HG02852 (cell line): ENCODE measurements around the gene FBXL2.
"Not testable (repeated sequence)": the region's sequence is repeated elsewhere in the genome, so short reads cannot be mapped to it uniquely, and the experiment has no call there.

Experiments
- ATAC-seq: cut with Tn5 transposase; IDR thresholded peaks from one replicate; pipeline ENCODE4 v1.9.1; 2021; ENCODE audit warnings: mild to moderate bottlenecking, moderate library complexity; ENCODE audit not compliant: unreplicated experiment

The FBXL2 gene

DNA sequence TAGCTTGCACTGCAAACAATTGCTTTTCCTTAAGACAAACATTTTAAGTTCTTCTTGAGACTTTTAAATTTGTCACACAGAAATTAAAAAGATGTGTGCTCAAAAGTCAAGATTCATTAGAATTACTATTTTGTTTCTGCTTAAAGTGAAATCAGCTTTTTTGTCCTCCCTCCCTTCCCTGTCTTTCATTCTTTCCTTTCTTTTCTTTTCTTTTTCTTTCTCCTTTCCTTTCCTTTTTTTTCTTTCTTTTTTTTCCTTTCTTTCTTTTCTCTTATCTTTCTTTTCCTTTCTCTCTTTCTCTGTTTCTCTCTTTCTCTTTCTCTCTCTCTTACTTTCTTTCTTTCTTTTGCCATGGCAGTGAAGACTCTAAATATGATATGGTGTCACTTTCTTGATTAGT is 37.8 kb downstream of the FBXL2 start:
- ATAC-seq = no peak

DNA sequence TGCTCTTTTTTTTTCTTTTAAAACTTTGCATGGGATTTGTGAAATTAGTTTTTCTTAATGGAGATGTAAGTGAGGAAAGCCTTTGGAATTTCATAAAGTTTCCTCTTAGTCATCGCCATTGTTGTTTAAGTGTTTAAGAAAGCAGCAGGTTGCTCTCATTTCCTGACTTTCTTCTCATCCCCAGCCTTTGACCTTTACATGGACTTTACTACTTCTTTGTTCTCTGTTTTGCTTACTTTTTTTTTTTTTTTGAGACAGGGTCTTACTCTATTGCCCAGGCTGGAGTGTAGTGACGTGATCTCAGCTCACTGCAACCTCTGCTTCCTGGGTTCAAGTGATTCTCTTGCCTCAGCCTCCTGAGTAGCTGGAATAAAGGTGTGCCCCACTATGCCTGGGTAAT is 38.6 kb downstream of the FBXL2 start:
- no peak for ATAC-seq

DNA sequence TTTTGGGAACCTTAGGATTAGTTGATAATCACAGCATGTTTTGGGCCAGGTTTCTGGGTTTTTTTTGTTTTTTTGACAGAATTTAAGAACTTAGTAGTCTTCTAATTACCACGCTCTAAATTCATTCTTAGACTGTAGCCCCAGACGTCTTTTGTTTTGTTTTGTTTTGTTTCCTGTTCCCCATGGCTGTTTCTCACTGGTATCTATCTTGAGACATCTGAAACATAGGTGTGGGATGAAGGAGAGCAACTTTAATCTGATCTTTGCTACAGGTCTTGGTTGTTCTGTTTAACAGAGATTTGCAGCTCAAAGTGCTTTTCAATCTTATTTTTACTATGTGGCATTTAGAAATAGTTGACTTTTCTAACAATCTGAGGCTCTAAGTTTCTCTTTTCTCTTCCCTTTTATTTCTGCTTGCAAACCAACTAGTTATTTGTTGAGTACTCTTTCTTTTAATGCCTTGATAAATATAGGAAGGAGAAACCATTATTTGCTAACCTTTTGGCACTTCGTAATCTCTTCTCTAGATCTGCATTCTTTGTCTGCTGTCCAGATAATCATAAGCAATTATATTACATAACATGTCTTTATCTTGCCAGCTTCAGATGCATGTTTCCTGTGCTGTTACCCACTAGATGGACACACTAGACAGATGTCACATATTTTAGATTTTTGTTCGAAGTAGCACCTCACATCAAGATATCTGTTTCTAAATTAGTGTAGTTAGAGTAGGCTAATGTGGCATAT is 40.9 kb downstream of the FBXL2 start:
- ATAC-seq = no peak

DNA sequence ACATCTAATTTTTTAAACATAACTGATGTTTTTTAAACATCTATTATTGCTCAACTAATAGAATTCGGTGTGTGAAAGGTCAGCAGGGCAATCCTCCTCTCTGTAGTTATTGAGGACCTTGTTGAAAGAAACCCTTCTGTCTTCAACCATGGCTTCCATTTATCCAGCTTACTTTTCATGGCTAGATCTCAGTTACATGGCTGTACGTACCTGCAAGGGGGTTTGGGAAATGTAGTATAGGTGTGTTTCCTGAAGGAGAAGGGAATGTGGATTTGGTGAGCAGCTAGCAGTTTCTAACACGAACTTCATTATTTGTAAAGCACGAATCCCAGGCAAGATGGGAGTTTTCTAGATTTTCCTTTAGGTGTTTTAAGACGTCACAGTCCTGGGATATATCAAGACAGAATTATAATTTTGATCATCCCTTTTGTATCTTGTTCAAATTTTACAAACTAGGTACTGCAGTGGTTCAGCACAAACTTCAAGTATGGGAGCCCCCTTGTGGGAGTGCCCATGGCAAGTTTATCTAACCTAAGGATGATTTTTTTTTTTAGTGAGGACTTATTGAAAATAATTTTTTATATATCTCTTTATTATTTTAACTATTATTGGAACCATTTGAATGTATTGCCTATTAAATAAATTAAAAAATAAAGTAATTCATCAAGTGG is 41.6 kb downstream of the FBXL2 start:
- no peak for ATAC-seq

DNA sequence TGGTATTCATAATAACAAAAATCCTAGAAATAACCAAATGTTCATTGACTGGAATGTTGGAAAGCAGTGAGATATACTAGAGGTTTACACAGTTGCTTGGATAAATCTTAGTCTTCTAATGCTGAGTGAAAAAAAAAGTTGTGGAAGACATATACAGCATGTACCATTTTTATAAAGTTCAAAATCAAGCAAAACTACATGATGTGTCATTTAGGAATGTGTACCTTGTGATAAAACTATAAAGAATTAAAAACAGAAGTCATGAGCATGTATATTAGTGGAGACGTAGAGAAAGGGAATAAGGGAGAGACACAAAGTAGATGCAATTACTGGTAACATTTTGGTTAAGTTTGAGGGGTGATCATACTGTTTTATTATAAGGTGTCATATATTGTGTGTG is 45.2 kb downstream of the FBXL2 start:
- no peak for ATAC-seq

DNA sequence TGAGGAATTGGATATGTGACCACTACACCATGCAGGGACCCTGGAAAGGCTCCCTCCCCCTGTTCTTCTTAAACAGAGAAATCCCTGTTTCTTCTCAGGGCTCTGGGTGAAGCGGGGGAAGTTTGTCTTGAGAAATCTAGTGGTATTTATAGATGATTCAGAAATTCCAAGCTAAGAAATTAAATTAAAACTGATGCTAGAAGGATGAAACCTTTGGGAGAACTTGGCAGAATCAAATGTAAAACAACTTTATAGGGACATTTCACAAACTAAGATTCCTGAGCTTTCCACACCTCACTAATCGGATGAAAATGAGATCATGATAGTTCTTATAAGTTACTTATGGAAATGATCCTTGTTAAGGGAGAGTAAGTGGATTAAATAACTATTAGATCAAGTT is 54.2 kb downstream of the FBXL2 start:
- no peak for ATAC-seq

DNA sequence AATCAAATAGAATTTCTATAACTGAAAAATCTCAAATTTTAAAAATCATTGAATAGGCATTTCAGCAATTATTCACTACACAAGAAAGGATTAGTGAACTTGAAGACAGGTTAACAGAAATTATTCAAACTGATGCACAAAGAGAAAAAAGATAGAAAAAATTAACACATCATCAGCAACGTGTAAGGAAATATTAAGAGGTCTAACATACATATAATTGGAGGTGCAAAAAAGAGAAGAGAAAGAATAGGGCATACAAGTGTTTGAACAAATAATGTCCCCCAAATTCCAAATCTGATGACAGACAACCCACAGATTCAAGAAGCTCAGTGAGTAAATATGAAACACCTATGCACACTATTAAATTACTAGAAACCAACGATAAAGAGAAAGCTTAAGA is 57.1 kb downstream of the FBXL2 start:
- ATAC-seq = no peak

DNA sequence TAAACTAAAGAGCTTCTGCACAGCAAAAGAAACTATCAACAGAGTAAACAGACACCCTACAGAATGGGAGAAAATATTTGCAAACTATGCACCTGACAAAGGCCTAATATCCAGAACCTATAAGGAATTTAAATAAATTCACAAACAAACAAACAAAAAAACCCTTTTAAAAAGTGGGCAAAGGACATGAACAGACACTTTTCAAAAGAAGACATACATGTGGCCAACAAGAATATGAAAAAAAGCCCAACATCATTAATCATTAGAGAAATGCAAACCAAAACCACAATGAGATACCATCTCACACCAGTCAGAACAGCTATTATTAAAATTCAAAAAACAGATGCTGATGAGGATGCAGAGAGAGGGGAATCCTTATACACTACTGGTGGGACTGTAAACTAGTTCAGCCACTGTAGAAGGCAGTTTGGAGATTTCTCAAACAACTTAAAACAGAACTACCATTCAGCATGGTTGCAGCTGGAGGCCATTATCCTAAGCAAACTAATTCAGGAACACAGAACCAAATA is 61.8 kb downstream of the FBXL2 start:
- not testable (repeated sequence) for ATAC-seq

DNA sequence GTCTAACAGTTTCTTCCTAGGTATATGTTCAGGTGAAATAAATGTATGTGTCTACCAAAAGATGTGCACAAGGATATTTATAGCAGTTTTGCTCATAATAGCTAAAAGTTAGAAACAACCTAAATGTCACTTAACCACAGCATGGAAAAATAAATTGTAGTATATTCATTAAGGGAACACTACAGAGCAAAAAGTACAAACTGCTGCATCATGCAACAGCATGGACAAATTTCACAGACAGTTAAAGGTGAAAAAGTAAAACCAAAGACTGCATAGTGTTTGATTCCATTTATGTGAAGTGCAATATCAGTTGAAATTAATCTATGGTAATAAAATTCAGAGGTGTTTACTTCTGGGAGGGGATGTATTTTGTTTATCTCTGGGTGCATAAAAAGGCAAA is 62.5 kb downstream of the FBXL2 start:
- ATAC-seq = no peak

DNA sequence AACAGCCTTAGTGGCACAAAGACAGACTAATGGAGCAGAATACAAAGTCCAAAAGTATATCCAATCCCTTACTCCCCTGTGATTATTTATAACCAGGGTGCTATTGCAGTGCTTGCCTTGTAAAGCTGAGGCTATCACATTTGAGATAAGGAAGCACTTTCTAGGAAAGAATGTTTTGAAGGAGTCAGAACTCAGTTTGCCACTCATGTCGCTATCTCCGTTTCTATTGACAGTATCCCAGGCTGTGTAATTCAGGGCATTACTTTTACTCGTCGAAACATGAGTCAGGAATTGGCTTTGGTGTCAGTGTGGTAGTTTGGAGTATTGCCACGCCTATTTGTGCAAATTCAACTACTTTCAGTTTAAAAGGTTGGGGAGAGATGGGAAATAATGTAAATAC is 78.4 kb downstream of the FBXL2 start:
- ATAC-seq = no peak

DNA sequence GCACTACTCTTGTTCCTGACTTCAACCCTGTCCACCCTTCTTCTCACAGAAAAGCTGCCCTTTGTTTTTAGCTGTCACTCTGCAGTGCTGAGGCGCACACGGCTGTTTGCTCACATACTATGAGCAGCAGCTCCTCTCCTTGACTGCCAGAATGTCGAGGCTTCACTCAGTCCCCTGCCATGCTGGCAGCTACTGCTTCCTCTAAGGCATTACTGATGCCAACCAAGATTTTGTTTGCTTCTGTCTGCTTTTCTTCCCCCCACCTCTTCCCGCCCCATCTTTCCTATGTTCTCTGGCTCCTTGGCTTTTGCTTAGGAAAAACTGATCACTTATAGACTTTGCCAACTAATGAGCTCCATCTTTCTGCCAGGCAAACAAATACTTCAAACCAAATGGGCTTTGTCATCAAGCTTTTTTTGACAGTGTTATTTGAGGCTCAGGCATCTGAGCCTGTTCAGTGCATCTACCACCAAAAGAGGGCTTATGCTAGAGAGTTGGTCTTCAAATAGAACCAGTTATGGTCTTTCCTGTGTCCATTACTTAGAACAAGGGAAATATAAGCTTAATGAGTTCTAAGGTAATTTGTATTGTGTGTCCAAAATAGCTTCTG is 81.0 kb downstream of the FBXL2 start:
- ATAC-seq = no peak

DNA sequence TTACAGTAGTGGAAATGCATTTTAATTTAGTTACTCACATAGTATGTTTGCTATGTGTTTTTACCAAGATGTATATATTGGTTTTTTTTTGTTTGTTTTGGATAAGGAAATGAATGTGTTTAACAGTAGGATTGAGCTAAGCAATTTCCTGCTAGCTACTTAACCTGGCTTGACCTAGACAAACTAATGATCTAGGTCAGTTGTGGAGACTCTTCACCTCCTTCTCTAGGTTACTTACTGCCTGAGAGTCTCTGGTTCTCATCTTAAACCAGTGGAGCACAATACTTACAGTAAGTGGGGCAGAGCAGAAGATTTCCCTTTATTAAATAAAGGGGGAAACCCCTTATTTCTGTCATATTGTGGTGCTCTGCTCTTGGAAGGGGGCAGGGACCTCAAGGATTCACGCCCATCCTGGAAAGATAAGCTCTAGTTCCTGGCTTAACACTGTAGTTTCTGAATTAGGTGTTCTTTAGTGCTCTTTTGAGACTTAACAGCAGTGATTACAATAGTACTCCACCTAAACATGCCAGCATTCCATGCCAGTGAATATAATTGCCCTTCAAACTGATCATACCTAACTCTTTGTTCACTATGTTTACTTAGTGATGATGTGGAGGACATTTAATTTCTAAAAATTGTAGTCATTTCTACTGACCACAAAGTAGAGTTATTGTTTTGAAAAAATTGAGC is 83.0 kb downstream of the FBXL2 start:
- no peak for ATAC-seq

DNA sequence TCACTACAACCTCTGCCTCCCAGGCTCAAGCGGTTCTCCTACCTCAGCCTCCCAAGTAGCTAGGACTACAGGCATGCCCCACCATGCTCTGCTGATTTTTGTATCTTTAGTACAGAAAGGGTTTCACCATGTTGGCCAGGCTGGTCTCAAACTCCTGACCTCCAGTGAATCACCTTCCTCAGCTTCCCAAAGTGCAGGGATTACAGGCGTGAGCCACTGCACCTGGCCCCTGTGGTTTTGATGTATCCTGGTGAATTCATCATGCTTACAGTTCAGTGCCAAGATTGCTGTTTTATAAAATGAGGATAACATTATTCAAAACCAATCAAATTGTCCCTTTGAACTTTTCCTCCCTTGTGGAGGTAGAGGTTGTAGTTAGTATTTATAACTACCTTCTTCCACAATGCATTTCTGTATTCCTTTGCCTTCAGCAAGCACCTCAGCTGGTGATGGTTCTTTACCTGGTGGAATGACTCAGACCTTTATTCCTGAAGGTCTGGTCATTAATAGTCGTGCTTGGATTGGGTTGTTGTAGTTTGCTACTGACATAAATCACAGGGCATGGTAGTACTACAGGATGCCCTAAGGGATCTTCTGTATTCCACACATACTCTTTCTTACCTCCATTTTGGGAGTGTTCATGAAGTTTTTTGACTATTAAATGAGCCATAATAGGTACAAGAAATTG is 86.0 kb downstream of the FBXL2 start:
- ATAC-seq = no peak

DNA sequence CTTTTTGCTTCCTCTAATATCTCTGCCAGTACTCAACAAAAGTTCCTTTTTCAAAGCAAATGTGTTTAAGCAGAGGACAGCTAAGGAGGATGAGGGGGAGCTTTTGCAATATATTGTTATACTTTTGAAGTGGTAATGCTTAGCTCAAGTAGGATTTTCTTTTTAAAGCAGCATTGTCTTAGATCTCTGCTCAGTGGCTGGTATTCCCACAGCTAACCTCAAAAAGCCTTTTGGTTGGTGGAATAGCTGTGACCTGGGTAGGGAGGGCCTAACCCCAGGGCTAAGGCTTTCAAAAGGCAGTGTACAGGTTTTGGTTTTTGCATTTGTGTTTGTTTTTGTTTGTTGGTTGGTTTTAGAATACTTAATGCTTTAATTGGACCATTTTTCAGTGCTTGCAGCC is 86.8 kb downstream of the FBXL2 start:
- no peak for ATAC-seq

DNA sequence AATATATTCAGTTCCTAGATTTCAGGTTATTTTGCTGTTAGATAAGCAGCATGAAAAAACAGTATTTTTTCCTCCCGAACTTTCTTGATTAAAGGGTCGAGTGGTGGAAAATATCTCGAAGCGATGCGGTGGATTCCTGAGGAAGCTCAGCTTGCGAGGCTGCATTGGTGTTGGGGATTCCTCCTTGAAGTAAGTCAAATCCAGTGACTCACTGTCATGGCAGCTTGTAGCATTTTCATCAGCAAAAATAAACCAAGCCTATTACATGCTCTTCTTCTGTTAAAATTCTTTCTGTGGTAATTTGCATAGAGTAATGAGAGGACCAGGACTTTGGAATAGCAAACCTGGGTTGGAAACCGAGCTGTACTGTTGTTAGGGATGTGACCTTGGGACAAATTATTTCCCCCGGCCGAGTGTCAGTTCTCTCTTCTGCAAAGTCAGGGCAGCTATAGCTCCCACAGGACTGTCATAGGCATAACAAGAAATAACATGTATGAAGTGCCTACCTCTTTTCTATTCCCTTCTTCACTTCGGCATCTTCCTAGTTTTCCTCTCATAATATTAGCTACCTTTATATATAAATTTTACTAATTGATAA is 87.4 kb downstream of the FBXL2 start:
- no peak for ATAC-seq

DNA sequence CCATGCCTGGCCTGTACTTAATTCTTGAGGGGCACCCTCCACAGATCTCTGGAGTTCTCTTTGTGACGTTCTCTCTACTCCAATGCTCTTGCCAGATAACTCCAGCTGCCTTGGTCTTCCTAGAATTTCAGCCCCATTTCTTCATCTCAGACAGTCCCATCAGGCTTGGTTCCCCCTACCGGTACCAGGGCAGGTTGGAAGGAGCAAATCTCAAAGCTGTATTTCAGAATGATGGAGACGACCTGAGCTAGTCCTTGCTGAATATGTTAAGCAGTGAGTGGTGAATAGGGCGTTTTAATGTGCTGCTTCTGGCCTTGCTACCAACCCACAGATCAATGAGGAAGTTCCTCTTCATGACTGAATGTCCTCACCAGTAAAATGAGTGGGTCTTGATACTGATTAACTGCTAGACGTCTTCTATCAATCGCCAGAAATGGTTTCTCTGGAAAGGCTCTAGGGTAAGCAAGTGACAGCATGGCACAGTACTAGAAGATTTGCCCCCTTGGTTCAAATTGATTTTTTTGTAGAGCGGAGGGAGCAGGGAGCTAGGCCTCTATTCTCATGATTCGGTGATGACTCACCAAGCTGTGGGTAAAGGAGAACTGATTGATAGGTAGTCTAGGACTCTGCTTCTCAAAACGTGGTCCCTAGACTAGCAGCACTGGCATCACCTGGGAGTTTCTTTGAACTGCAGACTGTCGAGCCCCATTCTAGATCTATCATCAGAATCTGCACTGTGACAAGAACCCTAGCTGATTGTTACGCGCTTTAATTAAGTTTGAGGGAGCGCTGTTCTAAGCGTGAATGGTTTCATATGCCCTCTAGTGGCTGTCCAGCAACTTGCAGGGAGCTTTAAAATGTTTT is 95.2 kb downstream of the FBXL2 start:
- ATAC-seq = no peak

DNA sequence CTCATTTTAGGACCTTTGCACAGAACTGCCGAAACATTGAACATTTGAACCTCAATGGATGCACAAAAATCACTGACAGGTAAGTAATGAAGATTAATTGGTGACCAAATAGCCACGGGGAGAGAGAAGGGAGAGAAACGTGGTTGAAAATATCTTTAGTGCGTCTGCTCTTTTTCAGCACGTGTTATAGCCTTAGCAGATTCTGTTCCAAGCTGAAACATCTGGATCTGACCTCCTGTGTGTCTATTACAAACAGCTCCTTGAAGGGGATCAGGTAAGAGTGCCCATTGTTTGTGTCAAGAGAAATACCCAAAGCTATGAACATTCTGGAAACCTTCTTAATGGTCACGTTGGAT is 95.8 kb downstream of the FBXL2 start:
- no peak for ATAC-seq

DNA sequence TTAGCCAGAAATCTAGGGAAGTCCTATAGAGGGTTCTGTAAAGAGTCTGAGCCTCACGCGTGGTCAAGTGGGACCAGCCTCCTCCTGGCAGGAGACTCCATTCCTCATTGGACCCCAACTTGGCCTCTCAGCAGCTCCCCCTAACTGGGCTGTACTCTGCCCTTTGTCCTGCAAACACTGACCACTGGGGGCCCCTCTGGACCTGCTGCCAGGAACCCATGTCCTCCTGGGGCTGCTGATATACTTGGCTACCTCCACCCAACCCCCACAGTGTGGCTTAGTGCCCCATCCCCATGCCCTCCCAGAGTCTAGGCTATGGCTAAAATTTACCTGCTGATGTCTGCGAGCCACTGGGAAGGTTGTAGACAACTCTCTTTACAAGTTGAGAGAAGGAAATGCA is 100.2 kb downstream of the FBXL2 start:
- no peak for ATAC-seq

DNA sequence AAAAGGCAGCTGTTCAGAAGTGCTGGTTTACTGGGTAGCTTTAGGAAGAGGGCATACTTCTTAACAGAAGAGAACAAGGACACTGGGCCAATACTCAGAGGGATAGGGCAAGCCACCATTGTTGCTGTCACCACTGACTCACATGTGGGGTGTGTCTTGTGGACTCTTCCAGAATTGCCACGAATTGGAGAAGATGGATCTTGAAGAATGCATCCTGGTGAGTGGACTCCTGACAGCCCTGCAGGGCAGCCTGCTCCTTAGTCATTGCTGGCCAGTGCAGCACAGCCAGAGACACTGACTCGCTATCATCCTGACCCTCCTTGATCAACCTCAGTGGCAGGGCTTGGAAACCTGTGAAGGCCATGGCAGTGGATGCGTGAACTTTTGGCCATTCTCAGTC is 100.7 kb downstream of the FBXL2 start:
- ATAC-seq = no peak

DNA sequence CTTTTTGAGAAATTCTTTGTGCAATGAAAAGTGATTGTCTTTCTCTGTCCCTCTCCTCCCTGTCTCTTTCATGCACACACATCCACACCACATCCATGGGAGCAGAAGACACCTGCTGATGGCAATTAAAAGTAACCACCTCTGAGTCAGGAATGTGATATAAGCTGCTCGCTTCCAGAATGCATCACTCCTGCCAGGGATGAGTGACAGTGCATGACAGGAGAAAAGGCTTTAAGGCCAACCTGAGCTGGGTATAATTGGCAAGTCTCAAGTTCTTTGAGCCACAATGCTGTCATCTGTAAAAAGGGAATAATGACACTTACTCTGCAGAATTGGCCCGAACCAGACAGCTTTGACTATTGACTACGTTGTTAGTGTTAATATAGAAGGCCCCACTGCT is 103.4 kb downstream of the FBXL2 start:
- no peak for ATAC-seq
